Right atrium auricular region (tissue), 2 donors: Measurements from ENCODE around the gene ENTHD1. TPM values are rescaled to one million over a fixed set of nuclear protein-coding genes. Genes with fewer than 3 reads are reported as not detected.

Source experiments
- DNase-seq: peaks from one replicate; pipeline ENCODE4 v3.0.0-alpha.2; 2019; ENCODE audit warnings: low spot score
- H3K27ac ChIP-seq, 2 donors: fragments of 200-600 bp; sonication (generic); 1 replicate in 1 of 2; 2 replicates in 1 of 2; pipeline ENCODE4 v1.5.1; 2016 to 2019
- H3K27me3 ChIP-seq, 2 donors: fragments of 200-600 bp; sonication (generic); one replicate each; pipeline versions ENCODE4 v1.5.1 to v1.6.0; 2017 to 2019
- H3K36me3 ChIP-seq: fragments of 200-600 bp; sonication (generic); one replicate; pipeline ENCODE4 v1.5.1; 2016
- H3K4me1 ChIP-seq, 2 donors: fragments of 200-600 bp; sonication (generic); one replicate each; pipeline versions ENCODE4 v1.5.1 to v1.6.0; 2017 to 2019
- H3K4me3 ChIP-seq, 2 donors: fragments of 200-600 bp; sonication (generic); 1 replicate in 1 of 2; 2 replicates in 1 of 2; pipeline ENCODE4 v1.5.1; 2017 to 2019; ENCODE audit warnings: mild to moderate bottlenecking in 1 of 2, moderate library complexity in 1 of 2
- H3K9me3 ChIP-seq, 2 donors: fragments of 200-600 bp; sonication (generic); one replicate each; pipeline ENCODE4 v1.5.1; 2019
- CTCF ChIP-seq, 2 donors: fragments of 200-600 bp; sonication (generic); IDR thresholded peaks; one replicate each; pipeline ENCODE4 v1.5.1; 2019; ENCODE audit warnings: antibody characterized with exemption in 2 of 2
- total RNA-seq, 2 donors: library from RNA; depleted of rRNA; stranded (reverse); fragments of >200 nt; gene quantifications; one replicate each; pipeline ENCODE4 v1.1.0, GENCODE V29; 2016

Gene ENTHD1
- total RNA-seq, 2 donors from 2014 or later, result not detected

- no peak for TF ChIP-seq CTCF (IDR thresholded peaks at IDR 0.05)
- Histone ChIP-seq H3K9me3 (peaks cover 7 to 26% of the 10 kb centered on the region in 2 donors), H3K27ac (no peak overlapping the region), H3K4me1 (no peaks in the 10 kb centered on the region), H3K36me3 (no peaks in the 10 kb centered on the region), H3K27me3 (no peaks in the 10 kb centered on the region), H3K4me3 (no peak overlapping the region)
- DNase-seq, result no peak
Measured at GRCh38 chr22:39800790-39801520, 92.6 kb downstream of the ENTHD1 start.

- no peak for TF ChIP-seq CTCF (IDR thresholded peaks at IDR 0.05)
- no peak overlapping the region for H3K27ac ChIP-seq
- H3K27me3 ChIP-seq, result no peaks in the 10 kb centered on the region
- peaks cover 7 to 31% of the 10 kb centered on the region in 2 donors for H3K9me3 ChIP-seq
- no peaks in the 10 kb centered on the region for H3K36me3 ChIP-seq
- no peaks in the 10 kb centered on the region for H3K4me1 ChIP-seq
- H3K4me3 ChIP-seq, result no peak overlapping the region
- DNase-seq, result no peak
Measured at GRCh38 chr22:39797528-39798147, 95.9 kb downstream of the ENTHD1 start.

- no peaks in the 10 kb centered on the region for H3K4me1 ChIP-seq
- TF ChIP-seq CTCF (IDR thresholded peaks at IDR 0.05), result no peak
- no peaks in the 10 kb centered on the region for H3K9me3 ChIP-seq
- H3K27me3 ChIP-seq, result no peaks in the 10 kb centered on the region
- DNase-seq, result no peak
- no peak overlapping the region for H3K27ac ChIP-seq
- no peaks in the 10 kb centered on the region for H3K36me3 ChIP-seq
- H3K4me3 ChIP-seq, result no peak overlapping the region
Measured at GRCh38 chr22:39789788-39790187, 103.8 kb downstream of the ENTHD1 start.

- H3K27me3 ChIP-seq, result no peaks in the 10 kb centered on the region
- H3K36me3 ChIP-seq, result no peaks in the 10 kb centered on the region
- no peaks in the 10 kb centered on the region for H3K4me1 ChIP-seq
- DNase-seq, result no peak
- no peak overlapping the region for H3K4me3 ChIP-seq
- TF ChIP-seq CTCF (IDR thresholded peaks at IDR 0.05), result no peak
- no peaks in the 10 kb centered on the region for H3K9me3 ChIP-seq
- no peak overlapping the region for H3K27ac ChIP-seq
Measured at GRCh38 chr22:39785232-39785631, 108.3 kb downstream of the ENTHD1 start.

- Histone ChIP-seq H3K27me3 (no peaks in the 10 kb centered on the region), H3K4me3 (no peak overlapping the region), H3K27ac (no peak overlapping the region), H3K4me1 (no peaks in the 10 kb centered on the region), H3K36me3 (no peaks in the 10 kb centered on the region), H3K9me3 (no peaks in the 10 kb centered on the region)
- DNase-seq, result no peak
- no peak for TF ChIP-seq CTCF (IDR thresholded peaks at IDR 0.05)
Measured at GRCh38 chr22:39777716-39778454, 115.7 kb downstream of the ENTHD1 start.
